Calu3 (cell line): ENCODE measurements around the gene PCNT. TPM values are rescaled to one million over a fixed set of nuclear protein-coding genes. Genes with fewer than 3 reads are reported as not detected.

Source experiments
- BruUV-seq: library from RNA; stranded (reverse); fragments of 400-500 nt; replicated peaks from 2 replicates; lab custom pipeline; 2021; lab: Mats Ljungman, UMichigan
- CTCF ChIA-PET: fragments of 300-600 bp; sonication (Branson Sonifier 250); formaldehyde crosslinking; loops from one replicate; lab custom pipeline; 2022; ENCODE audit warnings: antibody characterized with exemption; lab: Charles Lee
- DNase-seq: peaks from one replicate; pipeline ENCODE4 v3.0.0; 2022
- H3K27ac Mint-ChIP-seq: one replicate; pipeline ENCODE4 v1.8.0; 2022; ENCODE audit warnings: mixed read lengths; ENCODE audit not compliant: unreplicated experiment
- H3K27me3 Mint-ChIP-seq: one replicate; pipeline ENCODE4 v1.8.0; 2022; ENCODE audit warnings: mixed read lengths; ENCODE audit not compliant: unreplicated experiment
- H3K36me3 Mint-ChIP-seq: one replicate; pipeline ENCODE4 v1.8.0; 2022; ENCODE audit warnings: mild to moderate bottlenecking, moderate library complexity, mixed read lengths; ENCODE audit not compliant: insufficient read depth, unreplicated experiment
- H3K4me1 Mint-ChIP-seq: one replicate; pipeline ENCODE4 v1.8.0; 2022; ENCODE audit warnings: mild to moderate bottlenecking, low read depth, mixed read lengths; ENCODE audit not compliant: unreplicated experiment
- H3K4me3 Mint-ChIP-seq: one replicate; pipeline ENCODE4 v1.8.0; 2022; ENCODE audit warnings: mild to moderate bottlenecking, low read depth, moderate library complexity, mixed read lengths; ENCODE audit not compliant: unreplicated experiment
- H3K9me3 Mint-ChIP-seq: one replicate; pipeline ENCODE4 v1.8.0; 2022; ENCODE audit warnings: low read depth, mixed read lengths; ENCODE audit not compliant: unreplicated experiment
- CTCF ChIP-seq: fragments of 200-600 bp; IDR thresholded peaks from one replicate; pipeline ENCODE4 v1.8.0; 2022; ENCODE audit warnings: antibody characterized with exemption; ENCODE audit not compliant: unreplicated experiment
- intact Hi-C: fragments of 100-400 bp; cut with micrococcal nuclease; formaldehyde crosslinking; loops from one replicate; pipeline ENCODE4 v1.10.0; 2022; ENCODE audit not compliant: unreplicated experiment
- total RNA-seq: library from RNA; stranded (reverse); gene quantifications from 2 replicates; pipeline ENCODE4 v1.2.3, GENCODE V29; 2022

The PCNT gene
- total RNA-seq, 1 experiment from 2014 or later, result 32.2 TPM

GRCh38 chr21:46489162-46489663 lies 165.3 kb downstream of the PCNT start:
- no TSS peak for BruUV-seq
- Mint-ChIP-seq H3K4me3 (no peak overlapping the region), H3K36me3 (peaks cover 6% of the 10 kb centered on the region), H3K4me1 (no peaks in the 10 kb centered on the region), H3K9me3 (peaks cover 2% of the 10 kb centered on the region), H3K27me3 (no peaks in the 10 kb centered on the region), H3K27ac (no peak overlapping the region)
- TF ChIP-seq CTCF, result no peak
- DNase-seq, result no peak
- intact Hi-C loops, result no loop called here
- CTCF ChIA-PET, result no interaction called here

DNA sequence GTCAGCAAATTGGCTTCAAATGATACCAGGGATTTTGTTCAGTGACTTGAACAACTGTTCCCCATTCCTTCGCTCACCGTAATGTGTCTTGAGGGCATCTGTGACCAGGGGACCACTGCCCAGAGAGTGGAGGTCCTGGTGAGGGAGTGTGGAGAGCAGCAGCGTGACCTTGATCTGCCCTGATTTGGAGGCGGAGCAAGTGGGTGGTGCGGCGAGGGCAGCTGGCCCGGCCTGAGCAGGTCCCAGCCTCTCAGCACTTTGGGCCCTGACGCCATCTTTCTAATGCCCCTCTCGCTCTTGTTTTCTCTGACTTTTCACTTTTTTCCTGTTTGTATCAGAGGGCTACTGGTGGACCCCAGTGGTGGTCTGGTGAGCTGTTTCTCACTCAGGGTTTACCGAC lies 165.8 kb downstream of the PCNT start:
- no TSS peak for BruUV-seq
- H3K36me3 Mint-ChIP-seq, result peaks cover 6% of the 10 kb centered on the region
- no peaks in the 10 kb centered on the region for H3K27me3 Mint-ChIP-seq
- no peak for TF ChIP-seq CTCF
- H3K27ac Mint-ChIP-seq, result no peak overlapping the region
- H3K9me3 Mint-ChIP-seq, result peaks cover 2% of the 10 kb centered on the region
- CTCF ChIA-PET, result no interaction called here
- no peaks in the 10 kb centered on the region for H3K4me1 Mint-ChIP-seq
- no peak for DNase-seq
- intact Hi-C loops, result no loop called here
- H3K4me3 Mint-ChIP-seq, result no peak overlapping the region

DNA sequence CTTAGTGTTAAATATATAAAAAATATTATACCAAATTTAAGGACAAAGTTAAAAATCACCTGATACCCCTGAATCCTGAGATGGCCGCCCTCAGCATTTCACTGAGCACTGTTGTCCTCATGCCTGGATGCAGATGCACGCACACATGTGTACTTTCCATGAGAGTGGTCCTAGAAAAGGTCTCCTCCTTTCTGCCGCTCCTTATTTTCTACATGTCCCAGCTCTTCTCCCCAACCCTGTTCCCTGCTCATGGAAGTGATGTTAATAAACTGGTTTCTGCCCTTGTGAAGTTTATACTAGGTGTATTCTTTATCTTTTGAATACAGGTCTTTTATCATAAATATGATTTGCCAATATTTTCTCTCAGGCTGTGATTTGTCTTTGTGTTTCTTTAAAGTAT lies 167.6 kb downstream of the PCNT start:
- BruUV-seq, result no TSS peak
- Mint-ChIP-seq H3K9me3 (peaks cover 2% of the 10 kb centered on the region), H3K4me1 (no peaks in the 10 kb centered on the region), H3K27me3 (no peaks in the 10 kb centered on the region), H3K27ac (no peak overlapping the region), H3K4me3 (no peak overlapping the region), H3K36me3 (peaks cover 6% of the 10 kb centered on the region)
- intact Hi-C loops, result no loop called here
- CTCF ChIA-PET, result no interaction called here
- no peak for DNase-seq
- TF ChIP-seq CTCF, result no peak

DNA sequence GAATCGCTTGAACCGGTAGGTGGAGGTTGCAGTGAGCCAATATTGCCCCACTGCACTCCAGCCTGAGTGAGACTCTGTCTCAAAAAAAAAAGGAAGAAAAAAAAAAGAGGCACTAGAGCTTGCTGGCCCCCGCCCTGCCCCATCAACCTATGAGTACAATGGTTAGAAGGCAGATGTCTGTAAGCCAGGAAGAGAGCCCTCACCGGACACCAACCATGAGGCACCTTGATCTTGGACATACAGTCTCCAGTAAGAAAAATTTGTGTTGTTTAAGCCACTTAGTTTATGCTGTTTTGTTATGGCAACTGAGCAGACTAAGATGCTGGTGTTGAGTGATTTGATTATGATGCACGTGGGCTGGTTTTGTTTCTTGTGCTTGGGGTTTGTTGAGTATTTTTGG lies 168.9 kb downstream of the PCNT start:
- Mint-ChIP-seq H3K4me3 (no peak overlapping the region), H3K27ac (no peak overlapping the region), H3K27me3 (no peaks in the 10 kb centered on the region), H3K36me3 (peaks cover 6% of the 10 kb centered on the region), H3K9me3 (peaks cover 2% of the 10 kb centered on the region), H3K4me1 (no peaks in the 10 kb centered on the region)
- BruUV-seq, result no TSS peak
- intact Hi-C loops, result no loop called here
- CTCF ChIA-PET, result no interaction called here
- DNase-seq, result no peak
- TF ChIP-seq CTCF, result no peak
